HUDEP-2 (cell line): ENCODE measurements around the gene NHSL1.
"Not testable (repeated sequence)": the region's sequence is repeated elsewhere in the genome, so short reads cannot be mapped to it uniquely, and the experiment has no call there.

Experiments used
- DNase-seq, 76 experiments: peaks; one replicate each; lab custom pipeline; 2025; ENCODE audit not compliant: unreplicated experiment in 76 of 76; lab: John Stamatoyannopoulos, UW

NHSL1 gene

GRCh38 chr6:138430361-138431145 is 68.7 kb downstream of the NHSL1 start:
- DNase-seq: no peak

- no peak for DNase-seq
These were observed 69.5 kb downstream of the NHSL1 start for GRCh38 chr6:138429761-138430160.

- DNase-seq: peak in 10 of 76 experiments; percentile 10 to 30 (median 15)
These were observed 70.2 kb downstream of the NHSL1 start for GRCh38 chr6:138428944-138429598.

GRCh38 chr6:138427701-138428100 is 71.6 kb downstream of the NHSL1 start:
- DNase-seq: no peak

- no peak for DNase-seq
These were observed 72.7 kb downstream of the NHSL1 start for GRCh38 chr6:138426500-138427123.

GRCh38 chr6:138425256-138425655 is 74.0 kb downstream of the NHSL1 start:
- not testable (repeated sequence) for DNase-seq

GRCh38 chr6:138424004-138424904 is 75.0 kb downstream of the NHSL1 start:
- no peak for DNase-seq

- DNase-seq: no peak
These were observed 76.4 kb downstream of the NHSL1 start for GRCh38 chr6:138422861-138423260.

- DNase-seq: no peak
These were observed 77.7 kb downstream of the NHSL1 start for GRCh38 chr6:138421608-138422007.

GRCh38 chr6:138421089-138421488 is 78.2 kb downstream of the NHSL1 start:
- DNase-seq: no peak

- DNase-seq: no peak
These were observed 78.9 kb downstream of the NHSL1 start for GRCh38 chr6:138420356-138420755.

GRCh38 chr6:138419766-138420165 is 79.5 kb downstream of the NHSL1 start:
- no peak for DNase-seq

- DNase-seq: no peak
These were observed 81.1 kb downstream of the NHSL1 start for GRCh38 chr6:138418118-138418742.

GRCh38 chr6:138417493-138418117 is 81.7 kb downstream of the NHSL1 start:
- no peak for DNase-seq

GRCh38 chr6:138416206-138416605 is 83.1 kb downstream of the NHSL1 start:
- no peak for DNase-seq

GRCh38 chr6:138415125-138415524 is 84.2 kb downstream of the NHSL1 start:
- DNase-seq: no peak

- DNase-seq: no peak
These were observed 88.1 kb downstream of the NHSL1 start for GRCh38 chr6:138410972-138411880.

GRCh38 chr6:138410048-138410735 is 89.1 kb downstream of the NHSL1 start:
- no peak for DNase-seq
